Activated B cell treated with CpG ODN at 0.5 μM for 24 hours (primary cell): ENCODE data around the gene NUBPL. TPM values are rescaled to one million over a fixed set of nuclear protein-coding genes. Genes with fewer than 3 reads are reported as not detected.

ENCODE experiments used
- ATAC-seq: fragments of 200-7000 bp; cut with Tn5 transposase; one replicate; pipeline ENCODE4 v1.10.0; 2021; ENCODE audit warnings: low read depth, mild to moderate bottlenecking, moderate library complexity
- CTCF ChIA-PET: fragments of 350-600 bp; sonication (Branson Sonifier 250); formaldehyde crosslinking; loops from one replicate; lab custom pipeline; 2021; ENCODE audit warnings: antibody characterized with exemption; lab: Charles Lee
- POLR2A ChIA-PET: fragments of 350-600 bp; sonication (Branson Sonifier 250); formaldehyde crosslinking; loops from one replicate; lab custom pipeline; 2021; ENCODE audit warnings: antibody characterized with exemption; lab: Charles Lee
- DNase-seq: peaks from one replicate; pipeline ENCODE4 v3.0.0; 2022
- H3K27ac Mint-ChIP-seq: one replicate; pipeline ENCODE4 v1.8.0; 2020; ENCODE audit warnings: mixed read lengths
- H3K27me3 Mint-ChIP-seq: one replicate; pipeline ENCODE4 v1.8.0; 2021; ENCODE audit warnings: mixed read lengths
- H3K36me3 Mint-ChIP-seq: one replicate; pipeline ENCODE4 v1.8.0; 2021; ENCODE audit warnings: low read depth, mixed read lengths
- H3K4me1 Mint-ChIP-seq: one replicate; pipeline ENCODE4 v1.8.0; 2021; ENCODE audit warnings: mixed read lengths
- H3K4me3 Mint-ChIP-seq: one replicate; pipeline ENCODE4 v1.8.0; 2020; ENCODE audit warnings: mild to moderate bottlenecking, mixed read lengths
- H3K9me3 Mint-ChIP-seq: one replicate; pipeline ENCODE4 v1.8.0; 2020; ENCODE audit warnings: mixed read lengths
- intact Hi-C: fragments of 100-400 bp; cut with micrococcal nuclease; formaldehyde crosslinking; loops from one replicate; pipeline ENCODE4 v1.15.1; 2024
- total RNA-seq: library from RNA; stranded (reverse); gene quantifications from 2 replicates; pipeline ENCODE4 v1.2.3, GENCODE V29; 2022
- TF ChIP-seq, protein P1 (sequence below): fragments of 200-600 bp; IDR thresholded peaks from one replicate; pipeline ENCODE4 v1.8.0; 2022; ENCODE audit warnings: antibody characterized with exemption, mild to moderate bottlenecking

Gene NUBPL, protein sequence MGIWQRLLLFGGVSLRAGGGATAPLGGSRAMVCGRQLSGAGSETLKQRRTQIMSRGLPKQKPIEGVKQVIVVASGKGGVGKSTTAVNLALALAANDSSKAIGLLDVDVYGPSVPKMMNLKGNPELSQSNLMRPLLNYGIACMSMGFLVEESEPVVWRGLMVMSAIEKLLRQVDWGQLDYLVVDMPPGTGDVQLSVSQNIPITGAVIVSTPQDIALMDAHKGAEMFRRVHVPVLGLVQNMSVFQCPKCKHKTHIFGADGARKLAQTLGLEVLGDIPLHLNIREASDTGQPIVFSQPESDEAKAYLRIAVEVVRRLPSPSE
- total RNA-seq = 11.7 and 11.9 TPM in 2 replicates

- ATAC-seq = peak; percentile 92
- DNase-seq = peak; percentile 97
- H3K27ac Mint-ChIP-seq = peak within 1 kb of the TSS; percentile 97
- ChIA-PET CTCF (no interaction called here), POLR2A (interaction anchor here (0.8 to 1.5 kb wide), 5 partner anchors 8 to 642 kb away, joined by 3 to 4 read pairs (median 3); partner anchors contain the start of genes DTD2, HEATR5A and RNU6-8)
- intact Hi-C loops = loop anchor here (1.0 to 10.0 kb wide), 9 partner anchors 72 to 1006 kb away; partner anchors contain the start of genes AP4S1, DTD2, G2E3 and GPR33
- H3K4me1 Mint-ChIP-seq = peaks cover 24% of the 10 kb centered on the region
- peaks cover 6% of the 10 kb centered on the region for H3K27me3 Mint-ChIP-seq
- peak within 1 kb of the TSS; percentile 97 for H3K4me3 Mint-ChIP-seq
- no peaks in the 10 kb centered on the region for H3K9me3 Mint-ChIP-seq
- H3K36me3 Mint-ChIP-seq = peaks cover 7% of the 10 kb centered on the region
- TF ChIP-seq, protein P1, sequence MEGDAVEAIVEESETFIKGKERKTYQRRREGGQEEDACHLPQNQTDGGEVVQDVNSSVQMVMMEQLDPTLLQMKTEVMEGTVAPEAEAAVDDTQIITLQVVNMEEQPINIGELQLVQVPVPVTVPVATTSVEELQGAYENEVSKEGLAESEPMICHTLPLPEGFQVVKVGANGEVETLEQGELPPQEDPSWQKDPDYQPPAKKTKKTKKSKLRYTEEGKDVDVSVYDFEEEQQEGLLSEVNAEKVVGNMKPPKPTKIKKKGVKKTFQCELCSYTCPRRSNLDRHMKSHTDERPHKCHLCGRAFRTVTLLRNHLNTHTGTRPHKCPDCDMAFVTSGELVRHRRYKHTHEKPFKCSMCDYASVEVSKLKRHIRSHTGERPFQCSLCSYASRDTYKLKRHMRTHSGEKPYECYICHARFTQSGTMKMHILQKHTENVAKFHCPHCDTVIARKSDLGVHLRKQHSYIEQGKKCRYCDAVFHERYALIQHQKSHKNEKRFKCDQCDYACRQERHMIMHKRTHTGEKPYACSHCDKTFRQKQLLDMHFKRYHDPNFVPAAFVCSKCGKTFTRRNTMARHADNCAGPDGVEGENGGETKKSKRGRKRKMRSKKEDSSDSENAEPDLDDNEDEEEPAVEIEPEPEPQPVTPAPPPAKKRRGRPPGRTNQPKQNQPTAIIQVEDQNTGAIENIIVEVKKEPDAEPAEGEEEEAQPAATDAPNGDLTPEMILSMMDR = no peak
Measured at GRCh38 chr14:31561155-31561846, at the start of gene NUBPL. Gene NUBPL (plus strand): TSS chr14:31561404. CDS start chr14:31561440, 36 bp downstream.

GRCh38 chr14:31527087-31527486, 34.1 kb upstream of the NUBPL start:
- Mint-ChIP-seq H3K27ac (no peak overlapping the region), H3K9me3 (no peaks in the 10 kb centered on the region), H3K4me1 (no peaks in the 10 kb centered on the region), H3K27me3 (peaks cover 3% of the 10 kb centered on the region), H3K36me3 (no peaks in the 10 kb centered on the region), H3K4me3 (no peak overlapping the region)
- ATAC-seq (no peak), DNase-seq (no peak)
- TF ChIP-seq, protein P1 = no peak
- ChIA-PET POLR2A (no interaction called here), CTCF (no interaction called here)
- intact Hi-C loops = no loop called here

DNA sequence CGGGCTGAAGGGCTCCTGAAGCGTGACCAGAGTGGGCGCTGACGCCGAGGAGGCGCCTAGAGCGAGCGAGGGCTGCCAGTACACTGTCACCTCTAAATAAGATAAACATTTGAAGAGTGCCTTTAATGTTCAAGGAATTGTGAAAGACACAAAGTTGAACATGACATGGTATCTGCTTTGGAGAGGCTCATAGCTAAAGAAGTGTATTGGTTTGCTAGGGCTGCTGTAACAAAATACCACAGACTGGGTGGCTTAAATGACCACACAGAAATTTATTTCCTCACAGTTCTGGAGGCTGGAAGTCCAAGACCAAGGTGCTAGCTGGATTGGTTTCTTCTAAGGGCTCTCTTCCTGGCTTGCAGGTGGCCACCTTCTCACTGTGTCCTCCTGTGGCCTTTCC, 33.7 kb upstream of the NUBPL start:
- TF ChIP-seq, protein P1 = no peak
- Mint-ChIP-seq H3K36me3 (no peaks in the 10 kb centered on the region), H3K27me3 (peaks cover 3% of the 10 kb centered on the region), H3K4me1 (no peaks in the 10 kb centered on the region), H3K4me3 (no peak overlapping the region), H3K27ac (no peak overlapping the region), H3K9me3 (no peaks in the 10 kb centered on the region)
- POLR2A ChIA-PET = no interaction called here
- intact Hi-C loops = no loop called here
- DNase-seq (no peak), ATAC-seq (no peak)
- CTCF ChIA-PET = no interaction called here

DNA sequence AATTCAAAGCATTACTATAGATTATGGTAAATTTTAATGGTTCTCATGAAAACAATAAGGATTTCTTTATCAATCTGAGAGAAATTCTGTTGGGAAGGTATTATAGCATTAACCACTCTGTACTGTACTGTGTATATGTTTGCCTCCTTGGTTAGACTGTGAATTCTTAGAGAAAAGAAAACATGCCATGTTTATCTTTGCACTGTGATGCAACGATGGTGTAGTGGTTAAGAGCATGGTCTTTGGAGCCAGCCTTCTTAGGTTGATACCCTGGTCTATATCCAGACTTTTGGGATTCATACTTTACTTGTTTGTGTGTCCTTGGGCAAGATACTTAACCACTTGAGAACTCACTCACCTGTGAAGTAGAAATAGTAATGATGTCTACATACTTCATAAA, 32.2 kb upstream of the NUBPL start:
- Mint-ChIP-seq H3K27ac (no peak overlapping the region), H3K4me3 (no peak overlapping the region), H3K4me1 (no peaks in the 10 kb centered on the region), H3K27me3 (peaks cover 3% of the 10 kb centered on the region), H3K9me3 (no peaks in the 10 kb centered on the region), H3K36me3 (no peaks in the 10 kb centered on the region)
- ATAC-seq (no peak), DNase-seq (no peak)
- CTCF ChIA-PET = interaction anchor here (0.8 kb wide), 1 partner anchor 19 kb away, joined by 3 read pairs; no protein-coding TSS in a partner anchor
- intact Hi-C loops = no loop called here
- POLR2A ChIA-PET = no interaction called here
- TF ChIP-seq, protein P1 = no peak

DNA sequence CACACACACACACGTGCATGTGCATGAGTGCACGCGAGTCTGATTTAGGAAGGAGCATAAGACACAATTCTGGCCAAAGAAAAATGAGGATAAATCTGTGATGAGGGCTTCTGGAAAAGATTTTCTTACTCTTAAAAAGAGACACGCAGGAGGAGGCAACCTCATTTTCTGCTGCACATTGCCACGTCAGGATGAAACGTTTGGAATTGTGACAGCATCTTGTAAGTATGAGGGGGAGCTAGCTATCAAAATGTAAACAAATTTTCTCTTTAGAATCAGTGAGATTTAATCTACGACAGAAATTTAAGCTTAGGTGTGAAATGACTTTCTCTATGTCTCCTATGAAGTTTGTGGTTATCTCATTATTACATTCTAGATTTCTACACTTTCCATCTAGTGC, 31.1 kb upstream of the NUBPL start:
- Mint-ChIP-seq H3K4me3 (no peak overlapping the region), H3K27ac (no peak overlapping the region), H3K36me3 (no peaks in the 10 kb centered on the region), H3K9me3 (no peaks in the 10 kb centered on the region), H3K27me3 (no peaks in the 10 kb centered on the region), H3K4me1 (no peaks in the 10 kb centered on the region)
- no peak for DNase-seq
- intact Hi-C loops = no loop called here
- ATAC-seq = no peak
- POLR2A ChIA-PET = no interaction called here
- CTCF ChIA-PET = interaction anchor here (0.7 kb wide), 1 partner anchor 20 kb away, joined by 3 read pairs; no protein-coding TSS in a partner anchor
- TF ChIP-seq, protein P1 = no peak
